D721Med (cell line): ENCODE results near the gene UNC119.

Source experiments
- DNase-seq: peaks from one replicate; pipeline ENCODE4 v3.0.0; 2011; ENCODE audit warnings: low spot score; ENCODE audit not compliant: insufficient read length
- FAIRE-seq: peaks from 2 replicates; lab custom pipeline; 2011; peaks lifted over from hg19 to GRCh38; lab: Jason Lieb, UNC
- TF ChIP-seq, protein P1 (sequence below): IDR thresholded peaks from 2 replicates; pipeline ENCODE4 v1.5.1; 2012; ENCODE audit warnings: mild to moderate bottlenecking, control low read depth; ENCODE audit not compliant: insufficient read depth; ENCODE audit errors: missing control alignments

UNC119 gene

DNA sequence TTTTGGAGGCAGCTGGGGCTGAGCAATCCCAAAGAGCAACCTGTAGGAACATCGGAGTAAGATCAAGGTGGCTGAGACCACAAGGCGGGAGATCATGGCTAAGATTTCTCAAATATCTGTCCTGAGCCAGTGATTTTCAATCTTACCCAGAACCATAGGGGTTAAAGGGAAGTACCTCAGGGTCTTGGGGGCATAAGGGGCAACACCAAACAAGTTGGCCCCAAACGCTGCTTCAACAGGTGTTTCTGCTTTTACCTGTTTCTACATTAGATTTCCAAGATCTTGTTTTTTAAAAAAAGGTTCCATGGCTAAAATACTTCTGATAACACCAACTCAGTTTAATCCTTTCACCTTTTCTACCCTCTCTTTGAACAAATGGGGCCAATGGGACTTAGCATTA lies 2.6 kb upstream of the UNC119 start:
- TF ChIP-seq, protein P1, sequence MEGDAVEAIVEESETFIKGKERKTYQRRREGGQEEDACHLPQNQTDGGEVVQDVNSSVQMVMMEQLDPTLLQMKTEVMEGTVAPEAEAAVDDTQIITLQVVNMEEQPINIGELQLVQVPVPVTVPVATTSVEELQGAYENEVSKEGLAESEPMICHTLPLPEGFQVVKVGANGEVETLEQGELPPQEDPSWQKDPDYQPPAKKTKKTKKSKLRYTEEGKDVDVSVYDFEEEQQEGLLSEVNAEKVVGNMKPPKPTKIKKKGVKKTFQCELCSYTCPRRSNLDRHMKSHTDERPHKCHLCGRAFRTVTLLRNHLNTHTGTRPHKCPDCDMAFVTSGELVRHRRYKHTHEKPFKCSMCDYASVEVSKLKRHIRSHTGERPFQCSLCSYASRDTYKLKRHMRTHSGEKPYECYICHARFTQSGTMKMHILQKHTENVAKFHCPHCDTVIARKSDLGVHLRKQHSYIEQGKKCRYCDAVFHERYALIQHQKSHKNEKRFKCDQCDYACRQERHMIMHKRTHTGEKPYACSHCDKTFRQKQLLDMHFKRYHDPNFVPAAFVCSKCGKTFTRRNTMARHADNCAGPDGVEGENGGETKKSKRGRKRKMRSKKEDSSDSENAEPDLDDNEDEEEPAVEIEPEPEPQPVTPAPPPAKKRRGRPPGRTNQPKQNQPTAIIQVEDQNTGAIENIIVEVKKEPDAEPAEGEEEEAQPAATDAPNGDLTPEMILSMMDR: no peak
- FAIRE-seq (no peak), DNase-seq (no peak)

DNA sequence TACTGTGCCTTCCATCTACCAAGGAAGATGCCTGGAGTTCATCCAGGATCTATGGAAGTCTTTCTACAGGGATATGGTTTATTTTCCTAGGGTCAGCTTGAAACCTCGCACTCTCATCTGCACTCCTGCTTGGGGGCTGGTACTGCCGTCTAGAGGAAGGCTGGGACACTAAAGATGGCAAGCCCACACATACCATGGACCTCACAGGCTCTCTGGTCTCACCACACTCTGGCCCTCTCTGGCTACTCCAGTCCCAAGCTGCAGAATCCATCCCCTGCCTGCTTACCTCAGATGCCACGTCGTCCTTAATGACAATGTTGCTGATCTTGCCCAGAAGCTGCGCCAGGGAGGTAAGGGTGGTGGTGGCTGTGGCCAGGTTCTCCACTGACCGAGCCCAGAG lies 2.1 kb upstream of the UNC119 start:
- DNase-seq (no peak), FAIRE-seq (no peak)
- TF ChIP-seq, protein P1: peak; percentile 25

DNA sequence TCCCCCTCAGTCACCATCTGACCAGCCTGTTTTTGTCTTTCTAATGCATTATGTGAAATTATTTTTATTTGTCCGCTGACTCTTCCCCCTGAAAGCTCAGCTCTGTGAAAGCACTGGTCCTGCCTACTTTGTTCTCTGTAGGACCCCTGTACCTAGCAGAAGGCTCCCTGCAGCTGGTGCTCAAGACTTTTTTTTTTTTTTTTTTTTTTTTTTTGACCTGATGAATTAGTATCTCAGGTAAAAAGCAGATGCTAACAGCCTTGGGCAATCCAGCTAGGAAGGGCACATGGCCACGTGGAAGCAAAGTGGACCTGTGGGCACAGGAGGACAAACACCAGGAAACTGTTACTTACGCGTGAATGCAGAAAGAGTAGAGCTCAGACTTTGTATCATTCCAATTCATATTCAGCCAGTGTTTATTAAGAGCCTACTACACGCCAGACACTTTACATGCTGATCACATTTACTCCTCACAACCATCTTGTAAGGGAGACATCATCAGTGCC lies 629 bp upstream of the UNC119 start:
- DNase-seq (no peak), FAIRE-seq (no peak)
- TF ChIP-seq, protein P1: no peak

DNA sequence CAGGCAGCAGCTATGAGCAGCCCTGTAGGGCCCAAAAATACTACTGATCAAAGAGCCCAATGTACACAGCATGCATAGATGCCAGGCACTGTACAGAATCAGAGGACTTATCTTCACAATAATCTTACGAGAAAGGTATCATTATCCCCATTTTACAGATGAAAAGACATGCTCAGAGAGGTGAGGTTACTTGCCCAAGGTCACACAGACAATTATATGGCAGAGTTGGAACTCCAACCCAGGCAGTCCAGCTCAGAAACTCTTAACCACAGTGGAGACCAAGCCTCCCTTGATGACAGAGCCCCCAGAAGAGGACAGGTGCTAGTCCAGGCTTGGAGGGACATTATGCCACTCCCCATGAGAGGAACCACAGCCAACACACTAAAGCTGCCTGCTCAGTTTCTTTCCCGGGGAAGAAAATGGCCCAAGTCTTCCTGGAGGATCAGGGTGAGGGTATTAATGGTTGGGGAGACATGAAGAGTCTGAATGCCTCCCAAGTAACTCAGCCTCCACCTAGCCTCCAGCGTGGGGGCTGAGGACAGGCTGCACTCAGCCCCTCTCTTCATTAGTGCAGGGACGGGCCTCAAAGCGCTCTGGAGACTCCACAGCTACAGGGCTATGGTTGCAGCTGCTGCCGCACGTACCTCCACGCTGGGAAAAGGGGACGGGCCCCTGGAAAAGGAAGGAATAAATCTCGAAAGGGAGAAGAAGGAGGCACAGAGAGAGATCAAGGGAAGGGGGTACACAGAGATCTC lies 826 bp downstream of the UNC119 start:
- no peak for DNase-seq
- FAIRE-seq: no peak
- TF ChIP-seq, protein P1: no peak

DNA sequence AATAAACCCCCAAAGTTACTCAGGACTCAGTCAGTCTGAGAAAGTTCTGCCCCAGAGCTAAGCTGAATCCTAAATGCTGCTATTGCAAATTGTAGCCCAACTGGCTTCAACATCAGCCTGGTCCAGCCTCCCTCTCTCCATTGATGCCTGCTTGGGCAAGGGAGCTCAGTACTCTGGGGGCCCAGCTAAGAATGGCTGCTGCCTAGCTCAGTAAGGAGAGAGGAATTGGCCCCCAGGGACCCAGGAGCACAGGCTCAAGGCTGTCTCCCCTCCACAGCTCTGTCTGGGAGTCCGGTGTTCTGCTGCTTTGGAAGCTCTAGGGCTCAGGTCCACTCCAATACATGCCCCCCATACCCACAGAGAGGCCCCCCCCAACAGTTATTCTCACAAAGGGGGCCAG lies 1.6 kb downstream of the UNC119 start:
- TF ChIP-seq, protein P1: no peak
- FAIRE-seq: no peak
- DNase-seq: no peak

DNA sequence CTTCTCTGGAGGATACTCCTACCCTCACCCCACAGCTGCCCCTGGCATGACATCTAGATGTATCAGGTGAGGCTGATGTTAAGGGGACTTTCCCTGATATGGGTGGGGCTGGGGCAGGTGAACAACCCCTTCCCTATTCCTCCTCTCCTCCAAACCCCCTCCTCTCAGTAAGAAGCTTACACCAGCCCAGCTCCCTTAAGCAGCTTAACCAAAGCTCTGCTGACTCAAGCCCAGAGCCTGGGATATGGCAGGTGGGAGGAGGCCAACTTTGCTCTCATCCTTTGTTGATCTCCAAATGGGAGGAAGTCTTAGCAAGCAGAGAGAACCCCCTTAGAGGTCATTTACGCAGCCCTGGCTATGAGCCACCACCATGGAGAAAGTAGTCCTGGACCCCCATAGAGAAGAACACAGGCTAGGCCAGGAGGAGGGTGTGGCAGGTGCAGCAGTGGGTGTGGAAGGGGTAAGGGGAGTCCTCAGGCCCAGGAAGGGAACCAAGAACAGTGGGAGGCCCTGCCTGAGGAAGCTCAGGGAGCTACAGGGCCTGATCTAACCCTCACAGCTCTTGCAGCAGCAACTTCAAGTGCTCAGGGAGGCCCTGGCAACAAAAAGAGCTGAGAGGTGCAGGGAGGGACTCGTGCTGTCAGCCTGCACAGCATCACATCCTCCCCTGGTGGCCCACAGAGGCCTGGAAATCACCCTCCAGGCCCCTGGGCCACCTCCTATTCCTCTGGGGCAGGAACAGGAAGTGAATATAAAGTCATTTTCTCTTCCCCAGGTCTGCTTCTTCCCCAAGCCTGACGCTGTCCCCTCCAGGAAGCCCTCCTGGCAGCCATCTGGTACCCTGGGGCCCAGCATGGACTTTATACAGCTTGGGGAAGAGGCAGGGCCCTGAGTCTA lies 2.9 kb downstream of the UNC119 start:
- DNase-seq (peak; percentile 74), FAIRE-seq (peak; percentile 84)

More for the DNA sequence above, 2.9 kb downstream of the UNC119 start:
- TF ChIP-seq, protein P1: no peak
